Breast epithelium (tissue), 3 donors: ENCODE results near the gene TERB2.
"Not testable (repeated sequence)": the region's sequence is repeated elsewhere in the genome, so short reads cannot be mapped to it uniquely, and the experiment has no call there.

ENCODE experiments used
- CTCF ChIP-seq, 3 donors: fragments of 450-650 bp; IDR thresholded peaks; one replicate each; pipeline ENCODE4 v1.5.1; 2016 to 2017; ENCODE audit warnings: antibody characterized with exemption in 3 of 3, mild to moderate bottlenecking in 3 of 3, moderate library complexity in 3 of 3
- POLR2A ChIP-seq: fragments of 450-650 bp; IDR thresholded peaks from one replicate; pipeline ENCODE4 v1.6.1; 2016; ENCODE audit warnings: antibody characterized with exemption, mild to moderate bottlenecking, moderate library complexity
- POLR2AphosphoS5 ChIP-seq, 3 donors: sonication (generic); formaldehyde crosslinking; IDR thresholded peaks; one replicate each; pipeline ENCODE4 v1.6.1; 2017; ENCODE audit warnings: antibody characterized with exemption in 3 of 3

DNA sequence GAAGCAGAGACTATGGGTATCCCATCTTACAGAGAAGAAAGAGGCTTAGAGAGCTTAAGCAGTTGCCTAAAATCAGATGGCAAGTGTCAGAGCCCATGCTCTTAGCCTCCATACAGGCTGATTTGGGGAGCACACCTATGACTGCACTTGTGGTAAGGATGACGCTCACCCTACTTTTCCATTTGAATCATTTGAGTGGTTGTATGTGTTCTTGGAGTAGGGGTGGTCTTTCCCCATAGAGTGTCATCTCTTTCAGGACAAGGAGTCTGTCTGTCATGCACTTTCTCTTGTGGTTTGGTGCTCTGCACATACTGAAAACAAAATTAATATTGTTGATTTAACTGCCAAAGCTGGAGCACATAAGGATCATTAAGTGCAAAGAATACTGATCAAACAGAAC, 31.2 kb downstream of the TERB2 start:
- TF ChIP-seq CTCF (IDR thresholded peaks at IDR 0.05); POLR2A; POLR2AphosphoS5 (IDR thresholded peaks at IDR 0.05): not testable (repeated sequence)
